ENCODE results near the gene CREB5. TPM values are rescaled to one million over a fixed set of nuclear protein-coding genes. Genes with fewer than 3 reads are reported as not detected.

CREB5 gene
- total RNA-seq, 1 experiment from 2014 or later: 40.5 TPM

DNA sequence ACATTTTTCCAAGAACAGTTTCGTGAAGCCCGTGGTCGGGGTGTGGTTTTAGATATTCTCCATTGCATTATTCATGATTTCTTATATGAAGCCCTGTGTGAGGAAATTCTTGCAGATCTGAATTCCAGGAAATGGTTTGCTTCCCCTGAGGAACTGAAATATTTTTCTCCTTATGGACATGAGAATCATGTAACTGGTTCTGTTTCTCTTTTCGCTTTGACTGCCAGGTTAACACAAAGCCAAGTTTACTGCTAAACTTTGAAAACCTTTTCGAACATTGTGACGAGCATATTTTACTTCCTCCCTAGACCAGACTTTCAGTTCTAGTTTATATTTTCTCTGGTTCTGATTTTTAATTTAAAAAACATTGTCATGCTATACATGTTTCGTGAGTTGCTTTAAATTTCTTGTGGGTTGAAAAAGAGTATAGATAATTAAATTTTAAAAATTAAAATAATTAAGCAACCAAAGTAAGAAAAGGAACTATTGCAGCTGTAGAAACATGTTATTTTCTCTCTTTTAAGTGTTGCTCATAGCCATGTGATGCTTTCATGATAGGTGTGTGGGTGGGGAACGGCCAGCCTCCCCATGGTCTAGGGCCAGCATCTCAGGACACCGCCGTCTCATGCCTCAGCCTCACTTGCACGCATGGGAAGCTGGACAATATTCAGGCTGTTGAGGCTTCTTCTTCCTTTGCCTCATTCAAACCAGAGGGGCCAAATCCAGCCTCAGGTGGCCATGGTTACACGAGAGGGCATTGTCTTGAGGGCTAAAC lies 97.1 kb downstream of the CREB5 start:
- ChIA-PET POLR2A (interaction anchor here (0.5 kb wide), 1 partner anchor 62 kb away, joined by 3 read pairs; no protein-coding TSS in a partner anchor), CTCF (no interaction called here)
- Mint-ChIP-seq H3K9me3 (ENCODE audit: unreplicated experiment) (no peaks in the 10 kb centered on the region), H3K4me3 (ENCODE audit: unreplicated experiment) (no peak overlapping the region), H3K27me3 (ENCODE audit: insufficient read depth, unreplicated experiment) (peaks cover 10% of the 10 kb centered on the region), H3K36me3 (ENCODE audit: insufficient read depth, unreplicated experiment) (no peaks in the 10 kb centered on the region), H3K27ac (ENCODE audit: low read depth, unreplicated experiment) (no peak overlapping the region), H3K4me1 (ENCODE audit: insufficient read depth, unreplicated experiment) (no peaks in the 10 kb centered on the region)
- no peak for DNase-seq (ENCODE audit: unreplicated experiment)
- BruUV-seq (replicated peaks): no TSS peak
- intact Hi-C loops (cut with micrococcal nuclease): no loop called here
- no peak for TF ChIP-seq CTCF (IDR thresholded peaks at IDR 0.05; ENCODE audit: unreplicated experiment)

DNA sequence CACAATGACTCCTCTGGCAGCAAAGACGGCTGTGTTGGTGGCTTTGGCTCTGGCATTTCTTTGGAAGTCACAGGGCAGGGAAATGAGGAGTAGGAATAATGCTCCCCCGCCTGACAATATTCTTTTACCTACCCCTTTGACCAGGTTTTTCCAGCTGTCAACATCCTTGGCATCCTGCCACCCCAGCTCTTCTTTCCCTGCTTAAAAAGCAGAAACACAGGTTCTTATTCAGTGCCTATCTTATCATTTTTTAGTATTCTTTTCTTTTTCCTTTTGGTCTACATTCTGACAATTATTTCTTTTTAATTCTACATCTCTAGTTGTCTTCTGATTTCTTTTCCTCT lies 97.7 kb downstream of the CREB5 start:
- intact Hi-C loops (cut with micrococcal nuclease): no loop called here
- BruUV-seq (replicated peaks): no TSS peak
- H3K36me3 Mint-ChIP-seq (ENCODE audit: insufficient read depth, unreplicated experiment): no peaks in the 10 kb centered on the region

DNA sequence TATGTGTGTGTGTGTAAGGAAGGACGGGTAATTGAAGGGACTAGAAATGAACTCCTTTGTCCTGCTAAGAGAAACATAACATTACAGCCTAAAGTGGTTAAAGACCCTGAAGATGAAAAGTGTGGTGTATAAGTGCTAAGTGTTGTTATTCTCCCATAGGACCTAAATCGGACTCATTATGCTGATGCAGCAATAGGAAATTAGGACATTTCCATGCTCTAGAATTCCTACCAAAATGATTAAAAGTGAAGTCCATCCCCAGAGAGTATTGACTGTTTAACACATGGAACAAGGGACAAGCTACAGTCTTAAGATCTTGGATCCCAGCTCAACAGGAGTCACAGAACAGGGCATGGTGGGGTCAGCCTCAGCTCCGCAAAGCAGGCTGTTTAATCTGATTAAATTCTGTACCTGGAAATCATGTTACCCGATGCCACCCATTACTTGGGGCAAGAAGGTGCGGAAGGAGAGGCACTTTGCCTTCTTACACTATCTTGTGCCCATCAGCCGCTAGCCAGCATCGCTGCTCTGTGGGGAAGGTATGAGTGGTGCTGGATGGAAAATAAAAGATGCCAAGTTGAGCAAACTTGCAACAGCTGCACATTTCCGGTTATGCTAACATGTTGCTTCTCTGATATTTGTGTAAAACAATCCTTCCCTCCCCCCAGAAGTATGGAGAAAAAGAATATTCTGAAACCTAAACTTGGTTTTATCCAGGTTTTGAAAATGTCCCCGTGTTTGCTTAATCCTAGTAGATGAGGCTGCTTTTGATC lies 100.5 kb downstream of the CREB5 start:
- no TSS peak for BruUV-seq (replicated peaks)
- intact Hi-C loops (cut with micrococcal nuclease): no loop called here
- Mint-ChIP-seq H3K4me3 (ENCODE audit: unreplicated experiment) (no peak overlapping the region), H3K27me3 (ENCODE audit: insufficient read depth, unreplicated experiment) (peaks cover 10% of the 10 kb centered on the region), H3K36me3 (ENCODE audit: insufficient read depth, unreplicated experiment) (no peaks in the 10 kb centered on the region), H3K27ac (ENCODE audit: low read depth, unreplicated experiment) (no peak overlapping the region), H3K4me1 (ENCODE audit: insufficient read depth, unreplicated experiment) (no peaks in the 10 kb centered on the region), H3K9me3 (ENCODE audit: unreplicated experiment) (no peaks in the 10 kb centered on the region)
- TF ChIP-seq CTCF (IDR thresholded peaks at IDR 0.05; ENCODE audit: unreplicated experiment): no peak
- DNase-seq (ENCODE audit: unreplicated experiment): no peak
- CTCF ChIA-PET: interaction anchor here (0.7 to 0.8 kb wide), 2 partner anchors 65 to 227 kb away, joined by 3 to 4 read pairs; no protein-coding TSS in a partner anchor
- POLR2A ChIA-PET: interaction anchor here (0.5 kb wide), 1 partner anchor 39 kb away, joined by 3 read pairs; no protein-coding TSS in a partner anchor

More for the DNA sequence above, 97.7 kb downstream of the CREB5 start:
- no peaks in the 10 kb centered on the region for H3K4me1 Mint-ChIP-seq (ENCODE audit: insufficient read depth, unreplicated experiment)
- H3K4me3 Mint-ChIP-seq (ENCODE audit: unreplicated experiment): no peak overlapping the region
- H3K9me3 Mint-ChIP-seq (ENCODE audit: unreplicated experiment): no peaks in the 10 kb centered on the region
- CTCF ChIA-PET: no interaction called here
- POLR2A ChIA-PET: interaction anchor here (0.5 kb wide), 1 partner anchor 63 kb away, joined by 3 read pairs; no protein-coding TSS in a partner anchor
- no peak for TF ChIP-seq CTCF (IDR thresholded peaks at IDR 0.05; ENCODE audit: unreplicated experiment)
- H3K27me3 Mint-ChIP-seq (ENCODE audit: insufficient read depth, unreplicated experiment): peaks cover 10% of the 10 kb centered on the region
- DNase-seq (ENCODE audit: unreplicated experiment): no peak
- H3K27ac Mint-ChIP-seq (ENCODE audit: low read depth, unreplicated experiment): no peak overlapping the region
